ENCODE data around the gene FPR2.

- TF ChIP-seq RXRA (CRISPR knock-in tag; IDR thresholded peaks at IDR 0.05) (no peak), SMAD1 (CRISPR knock-in tag; IDR thresholded peaks at IDR 0.05; ENCODE audit: borderline replicate concordance, low read depth) (no peak), EHMT2 (IDR thresholded peaks at IDR 0.05; ENCODE audit: borderline replicate concordance, low read depth, low read length) (no peak), MED1 (CRISPR knock-in tag; IDR thresholded peaks at IDR 0.05) (no peak), NR2F2 (IDR thresholded peaks at IDR 0.05; ENCODE audit: borderline replicate concordance, low read depth) (no peak), ZNF230 (CRISPR knock-in tag; IDR thresholded peaks at IDR 0.05) (no peak), MAX (IDR thresholded peaks at IDR 0.05) (no peak), RFX5 (IDR thresholded peaks at IDR 0.05; ENCODE audit: low read depth, low read length) (no peak), TRIM22 (IDR thresholded peaks at IDR 0.05) (no peak), PATZ1 (CRISPR knock-in tag; IDR thresholded peaks at IDR 0.05) (no peak), ZFY (CRISPR knock-in tag; IDR thresholded peaks at IDR 0.05) (no peak), MXD1 (CRISPR knock-in tag; IDR thresholded peaks at IDR 0.05) (no peak), EZH2 (conservative IDR thresholded peaks at IDR 0.05; ENCODE audit: low read depth, low read length) (no peak)
These were observed 38.5 kb upstream of the FPR2 start for GRCh38 chr19:51722492-51722891.

Data from HepG2 (cell line).